Brain pericyte (primary cell): Measurements from ENCODE around the gene SCN5A.
"Not testable (repeated sequence)": the region's sequence is repeated elsewhere in the genome, so short reads cannot be mapped to it uniquely, and the experiment has no call there.

ENCODE experiments used
- DNase-seq: peaks from one replicate; pipeline ENCODE4 v3.0.0-alpha.2; 2012; ENCODE audit warnings: low read depth, low spot score

SCN5A gene

DNA sequence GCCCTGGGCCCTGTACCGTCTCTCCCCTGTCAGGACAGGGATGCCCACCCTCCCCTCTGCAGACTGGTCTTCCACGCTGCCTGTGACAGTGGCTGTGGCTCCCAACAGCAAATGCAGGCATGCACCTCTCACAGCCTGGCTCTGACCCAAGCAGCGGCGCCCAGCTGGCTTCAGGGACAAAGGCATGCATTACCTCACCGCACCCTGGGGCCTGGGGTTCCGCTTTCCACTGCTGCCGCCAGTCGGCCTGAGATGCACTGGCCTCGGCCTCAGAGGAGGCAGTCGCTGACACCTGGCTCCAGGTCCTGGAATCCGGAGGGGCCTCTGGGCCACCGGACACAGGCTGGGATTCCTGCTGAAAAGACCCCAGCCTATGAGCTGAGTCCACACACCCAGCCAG lies 70.3 kb downstream of the SCN5A start:
- no peak for DNase-seq

DNA sequence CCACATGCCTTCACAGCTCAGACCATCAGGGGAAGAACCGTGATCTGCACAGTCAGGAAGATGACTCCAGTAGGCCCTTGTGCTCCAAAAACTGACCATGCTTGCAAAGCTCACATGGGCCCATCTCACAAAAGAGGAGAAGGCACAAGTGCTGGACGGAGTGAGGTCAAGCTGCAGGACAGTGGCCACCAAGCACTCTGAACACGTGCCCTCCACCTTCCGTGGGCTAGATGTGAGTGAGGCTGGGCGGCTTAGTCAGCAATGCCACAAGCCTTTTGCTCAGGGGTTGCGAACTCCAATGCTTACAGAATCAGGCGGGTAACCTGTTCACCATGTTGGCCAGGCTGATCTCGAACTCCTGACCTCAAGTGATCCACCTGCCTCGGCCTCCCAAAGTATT lies 70.9 kb downstream of the SCN5A start:
- no peak for DNase-seq

DNA sequence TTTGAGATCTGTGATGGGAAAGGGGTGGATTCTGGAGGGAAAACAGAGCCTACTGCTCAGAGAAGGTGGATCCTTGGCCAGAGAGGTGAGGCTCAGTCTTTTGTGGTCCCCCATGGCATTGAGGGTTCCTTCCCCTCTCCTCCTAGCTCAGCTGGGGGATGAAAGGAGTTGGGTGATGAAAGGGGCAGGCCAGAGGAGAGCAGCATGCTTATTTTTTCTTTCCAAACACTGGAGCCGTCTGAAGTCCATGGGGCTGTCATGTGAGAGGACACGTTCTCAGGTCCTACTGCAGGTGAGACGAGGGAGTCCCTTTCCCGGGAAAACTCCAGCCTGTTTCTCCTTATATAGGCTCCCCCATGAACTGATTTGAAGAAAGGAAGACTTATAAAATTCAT lies 71.4 kb downstream of the SCN5A start:
- no peak for DNase-seq

DNA sequence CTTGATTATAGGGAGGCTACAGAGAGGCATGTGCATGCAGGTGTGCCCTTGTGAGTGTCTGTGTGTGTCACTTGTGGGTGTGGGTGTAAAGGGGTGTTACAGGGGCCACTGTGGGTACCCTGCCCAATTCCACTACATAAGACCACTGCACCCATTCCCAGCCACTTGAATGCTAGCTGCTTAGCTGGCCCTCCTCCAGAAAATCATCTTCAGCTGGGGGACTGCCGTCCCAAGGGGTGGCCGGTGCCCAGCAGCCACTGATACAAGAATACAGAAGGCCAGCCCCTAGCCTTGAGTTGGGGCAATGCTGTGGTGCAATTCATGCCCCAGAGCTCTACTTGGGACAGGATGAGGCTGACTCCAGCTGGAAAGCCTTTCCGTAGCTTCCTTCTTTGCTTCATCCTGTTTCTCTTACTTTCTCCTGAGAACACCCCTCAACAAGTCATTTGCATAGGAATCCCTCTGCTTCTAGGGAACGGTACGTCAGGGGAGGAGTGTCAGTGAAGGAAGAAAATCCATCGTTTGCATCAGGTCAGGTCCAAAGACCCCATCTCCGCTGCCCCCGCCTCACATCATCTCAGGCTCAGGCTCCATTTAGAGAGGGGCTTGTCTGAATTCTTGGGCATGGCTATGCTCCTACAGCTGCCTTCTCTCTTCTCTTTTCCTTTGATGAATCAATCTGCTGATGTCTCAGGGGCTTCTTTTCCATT lies 72.0 kb downstream of the SCN5A start:
- no peak for DNase-seq

DNA sequence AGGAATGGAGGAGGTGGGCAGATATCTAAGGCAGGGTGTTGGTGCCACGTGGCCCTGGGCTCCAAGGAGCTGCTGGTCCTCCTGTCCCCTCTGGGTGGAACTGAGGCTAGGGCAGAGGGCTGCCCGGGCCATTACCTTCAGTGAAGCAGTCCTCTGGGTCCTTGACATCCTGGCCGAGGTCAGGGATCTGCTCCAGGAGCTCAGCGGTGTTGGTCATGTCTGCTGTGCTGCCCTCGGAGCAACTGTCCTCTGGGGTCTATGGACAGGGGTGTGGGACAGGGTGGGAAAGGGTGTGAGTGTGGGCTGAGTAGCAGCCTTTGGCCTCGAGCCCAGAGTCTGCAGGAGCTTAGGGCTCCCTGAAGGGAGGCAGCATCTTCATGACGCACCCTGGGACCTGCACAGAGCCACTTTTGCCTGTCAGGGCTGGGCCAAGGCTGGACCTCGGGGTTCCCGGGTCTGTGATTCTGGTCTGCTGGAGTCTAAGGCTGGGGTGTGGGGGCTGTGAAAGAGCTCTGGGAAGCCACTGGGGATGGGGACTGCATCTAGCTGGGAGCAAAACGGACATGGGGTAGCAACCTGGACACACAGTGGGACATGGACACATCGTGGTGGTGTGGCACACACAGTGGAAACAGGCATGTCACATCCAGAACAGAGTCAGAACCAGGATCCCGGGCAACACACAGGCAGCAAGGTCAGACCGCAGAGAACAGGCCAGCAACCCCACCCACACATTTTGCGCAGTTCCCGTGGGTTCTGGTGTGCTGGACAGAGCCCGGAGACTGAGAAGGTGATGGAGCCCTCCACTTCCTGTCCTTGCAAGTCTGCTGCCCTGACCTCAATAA lies 72.7 kb downstream of the SCN5A start:
- DNase-seq: no peak

DNA sequence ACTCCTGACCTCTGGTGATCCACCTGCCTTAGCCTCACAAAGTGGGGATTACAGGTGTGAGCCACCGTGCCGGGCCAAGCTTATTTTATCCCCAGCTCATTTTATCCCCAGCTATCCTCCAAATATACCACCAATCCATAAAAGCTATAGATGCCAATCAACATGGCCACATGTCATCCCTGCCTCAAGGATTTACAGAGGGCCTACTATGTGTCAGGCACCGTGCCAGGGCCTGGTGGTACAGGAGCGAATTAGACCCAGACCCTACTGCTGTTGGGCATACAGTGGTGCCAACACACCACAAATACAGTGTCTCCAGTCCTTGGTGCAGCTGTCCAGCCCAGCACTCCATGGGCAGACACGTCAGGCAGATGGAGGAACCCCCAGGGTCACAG lies 73.4 kb downstream of the SCN5A start:
- DNase-seq: no peak

DNA sequence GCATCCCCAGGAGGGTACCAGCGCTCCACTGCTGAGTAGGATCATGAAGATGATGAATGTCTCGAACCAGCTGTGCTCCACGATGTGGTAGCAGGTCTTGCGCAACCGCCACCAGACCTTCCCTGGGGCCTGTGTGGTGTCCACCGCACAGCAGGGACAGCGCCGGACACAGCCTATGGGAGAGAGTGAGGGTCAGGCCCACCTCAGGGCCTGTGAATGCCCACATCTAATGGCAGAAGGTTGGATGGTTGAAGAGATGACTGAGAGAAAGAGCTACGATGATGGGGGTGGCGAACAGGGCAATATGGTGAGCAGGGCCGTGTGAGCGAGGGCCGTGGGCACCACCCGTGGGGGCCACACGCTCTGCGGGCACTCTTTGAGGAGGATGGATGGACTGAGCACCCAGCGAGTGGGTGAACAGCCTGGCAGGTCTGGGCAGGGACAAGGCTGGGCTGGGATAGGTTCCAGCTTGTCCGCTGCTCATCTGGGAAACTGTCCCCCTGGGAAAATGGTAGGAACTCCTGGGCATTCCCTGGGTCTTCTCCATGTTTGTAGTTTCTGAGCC lies 74.1 kb downstream of the SCN5A start:
- DNase-seq: no peak

DNA sequence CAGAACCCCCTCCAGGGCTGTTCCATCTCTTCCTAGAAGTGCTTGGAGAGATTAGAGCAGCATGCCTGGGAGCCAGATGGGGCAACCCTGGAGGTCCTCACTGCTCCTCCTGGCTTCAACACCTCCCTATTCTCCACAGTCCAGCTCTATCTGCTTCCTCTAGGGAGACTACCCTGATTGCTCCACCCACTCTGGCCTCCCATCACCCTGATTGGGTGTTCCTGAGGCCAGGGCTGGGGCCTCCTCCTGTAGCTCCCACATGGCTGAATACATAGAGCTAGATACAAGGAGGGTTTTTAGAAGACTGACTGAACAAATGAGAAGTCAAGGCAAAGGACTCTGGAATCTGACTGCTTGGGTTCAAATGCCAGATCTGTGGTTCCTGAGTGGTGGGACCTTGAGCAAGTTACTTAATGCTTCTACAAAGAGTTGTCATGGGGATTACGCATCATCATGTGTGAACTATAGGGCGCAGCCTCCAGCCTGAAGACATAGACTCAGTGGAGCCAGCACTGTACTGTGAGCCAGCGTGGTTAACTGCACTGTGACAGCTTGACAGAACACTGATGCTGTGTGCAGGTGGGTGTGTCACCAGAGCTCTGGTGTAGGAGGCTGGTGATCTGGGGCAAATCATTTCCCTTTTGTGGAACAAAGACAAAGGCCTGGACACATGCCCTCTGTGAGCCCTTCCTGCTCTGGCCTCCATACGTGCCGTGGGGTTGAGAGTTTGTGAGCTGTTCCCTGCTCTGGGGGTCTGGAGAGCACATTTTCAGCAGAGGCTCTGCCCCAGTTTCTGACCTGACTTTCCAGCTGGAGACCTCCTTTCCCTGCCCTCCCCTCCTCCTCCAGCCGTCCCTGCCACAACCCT lies 74.8 kb downstream of the SCN5A start:
- no peak for DNase-seq

DNA sequence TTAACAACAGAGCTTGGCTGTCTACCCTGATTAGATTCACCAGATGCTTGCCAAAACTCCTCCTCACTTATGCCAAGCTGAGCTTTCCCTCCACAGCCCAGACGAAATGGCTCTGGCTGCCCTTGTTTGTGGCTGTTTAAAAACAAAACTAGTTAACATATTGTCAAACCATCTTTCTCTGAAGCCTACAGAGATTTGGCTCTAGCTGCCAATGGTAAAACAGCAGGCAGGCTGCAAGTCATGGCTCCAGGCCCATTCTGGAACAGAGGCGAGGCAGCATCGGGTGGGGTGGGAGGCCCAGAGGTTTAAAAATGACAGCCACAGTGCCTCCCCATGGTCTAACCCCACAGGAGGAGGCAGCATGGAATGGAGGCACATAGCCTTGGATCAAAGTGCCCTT lies 75.9 kb downstream of the SCN5A start:
- DNase-seq: no peak

DNA sequence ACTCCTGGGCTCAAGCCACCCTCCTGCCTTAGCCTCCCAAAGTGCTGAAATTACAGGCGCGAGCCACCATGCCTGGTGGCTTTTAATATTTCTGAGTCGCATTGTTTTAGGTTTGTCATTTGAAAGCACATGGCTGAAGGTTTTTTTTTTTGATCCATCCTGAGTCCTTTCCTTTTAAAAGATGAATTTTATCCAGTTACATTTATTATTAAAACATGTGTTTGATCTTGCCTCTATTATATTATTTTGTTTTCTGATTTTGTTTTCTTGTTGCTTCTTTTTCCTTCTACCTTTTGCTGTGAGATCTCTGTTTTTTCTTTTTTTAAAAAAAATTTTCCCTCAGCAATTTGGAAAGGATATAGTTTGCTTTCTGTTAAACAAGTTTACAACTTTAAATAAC lies 76.4 kb downstream of the SCN5A start:
- DNase-seq: no peak

DNA sequence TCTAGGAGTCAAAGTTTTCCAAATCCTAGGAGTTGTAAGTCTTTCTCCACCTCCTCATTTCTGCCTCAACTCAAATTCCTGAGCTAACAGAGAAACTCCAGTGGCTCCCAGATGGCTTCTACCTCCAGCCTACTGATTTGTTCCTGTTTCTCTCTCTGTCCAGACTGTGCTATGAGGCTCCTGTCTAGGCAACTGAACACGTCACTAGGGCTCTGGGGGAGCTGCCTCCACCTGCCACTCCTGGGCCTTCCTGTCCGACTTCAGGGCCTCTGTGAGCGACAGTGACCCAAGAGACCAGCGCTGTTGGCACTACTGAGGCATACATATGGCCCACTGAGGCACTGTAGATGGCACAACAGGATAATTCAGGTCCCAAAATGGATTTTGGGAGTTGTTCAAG lies 82.0 kb downstream of the SCN5A start:
- DNase-seq: no peak

DNA sequence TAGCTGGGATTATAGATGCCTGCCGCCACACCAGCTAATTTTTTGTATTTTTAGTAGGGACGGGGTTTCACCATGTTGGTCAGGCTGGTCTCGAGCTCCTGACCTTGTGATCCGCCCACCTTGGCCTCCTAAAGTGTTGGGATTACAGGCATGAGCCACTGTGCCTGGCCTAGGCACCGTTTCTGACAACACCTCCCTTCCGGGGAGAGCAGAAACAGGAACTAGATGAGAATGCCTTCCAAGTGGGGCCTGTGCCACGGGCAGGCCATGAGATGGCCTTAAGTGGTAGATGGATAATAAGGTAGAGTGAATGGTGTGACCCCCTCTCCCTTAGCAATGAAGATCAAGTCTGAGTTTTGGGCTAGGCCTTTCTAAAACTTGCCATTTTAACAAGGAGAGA lies 82.7 kb downstream of the SCN5A start:
- not testable (repeated sequence) for DNase-seq

DNA sequence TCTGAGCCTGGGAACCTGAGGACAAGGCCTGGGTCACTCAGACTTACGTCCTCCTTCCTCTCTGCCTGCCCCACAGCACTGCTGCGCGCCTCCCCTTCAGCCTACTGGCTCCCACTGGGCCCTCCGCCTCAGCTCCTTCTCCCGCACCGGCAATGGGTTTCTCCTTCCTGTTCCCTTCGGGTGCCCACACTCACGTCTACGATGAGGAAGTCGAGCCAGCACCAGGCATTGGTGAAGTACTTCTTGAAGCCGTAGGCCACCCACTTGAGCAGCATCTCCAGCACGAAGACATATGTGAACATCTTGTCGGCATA lies 83.3 kb downstream of the SCN5A start:
- no peak for DNase-seq

DNA sequence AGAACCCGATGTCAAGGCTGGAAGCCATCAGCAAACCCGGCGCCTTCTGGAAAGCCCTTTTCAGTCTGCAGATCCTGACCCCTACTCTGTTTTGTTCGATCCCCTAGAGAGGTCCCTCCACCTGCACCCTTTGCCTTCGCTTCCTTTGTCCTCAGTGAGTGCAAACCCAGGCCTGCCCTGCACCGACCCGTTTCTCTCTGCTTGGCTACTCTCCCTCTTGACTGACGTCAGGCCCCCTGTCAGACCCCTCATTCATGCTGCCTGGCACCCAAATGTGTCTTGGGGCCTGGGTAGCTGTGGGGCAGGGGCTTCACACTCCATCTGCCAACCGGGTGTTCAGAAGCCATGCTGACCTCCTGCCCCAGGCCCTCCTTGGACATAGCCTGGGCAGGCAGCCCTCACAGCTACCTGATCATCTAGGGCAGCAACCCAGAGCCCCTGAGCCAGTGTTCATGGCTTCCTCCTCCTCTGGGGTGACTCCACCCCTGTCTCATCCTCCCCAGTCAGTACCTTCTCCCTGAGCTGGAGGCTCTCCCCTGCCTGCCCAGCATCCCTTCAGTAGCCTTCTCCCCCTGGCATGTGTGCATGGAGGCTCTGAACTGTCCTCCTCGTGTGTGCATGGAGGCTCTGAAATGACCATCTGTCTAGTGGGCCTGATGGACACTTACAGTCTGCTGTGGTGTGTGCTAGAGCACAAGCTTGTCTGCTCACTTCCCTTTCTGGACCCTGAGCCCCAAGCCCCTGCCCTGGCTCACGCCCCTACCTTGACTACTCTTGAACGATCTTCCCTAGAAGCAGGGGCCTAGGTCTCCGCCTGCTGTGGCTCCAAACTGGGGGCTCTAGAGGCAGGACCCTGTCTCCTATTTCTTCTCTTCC lies 83.9 kb downstream of the SCN5A start:
- DNase-seq: no peak

DNA sequence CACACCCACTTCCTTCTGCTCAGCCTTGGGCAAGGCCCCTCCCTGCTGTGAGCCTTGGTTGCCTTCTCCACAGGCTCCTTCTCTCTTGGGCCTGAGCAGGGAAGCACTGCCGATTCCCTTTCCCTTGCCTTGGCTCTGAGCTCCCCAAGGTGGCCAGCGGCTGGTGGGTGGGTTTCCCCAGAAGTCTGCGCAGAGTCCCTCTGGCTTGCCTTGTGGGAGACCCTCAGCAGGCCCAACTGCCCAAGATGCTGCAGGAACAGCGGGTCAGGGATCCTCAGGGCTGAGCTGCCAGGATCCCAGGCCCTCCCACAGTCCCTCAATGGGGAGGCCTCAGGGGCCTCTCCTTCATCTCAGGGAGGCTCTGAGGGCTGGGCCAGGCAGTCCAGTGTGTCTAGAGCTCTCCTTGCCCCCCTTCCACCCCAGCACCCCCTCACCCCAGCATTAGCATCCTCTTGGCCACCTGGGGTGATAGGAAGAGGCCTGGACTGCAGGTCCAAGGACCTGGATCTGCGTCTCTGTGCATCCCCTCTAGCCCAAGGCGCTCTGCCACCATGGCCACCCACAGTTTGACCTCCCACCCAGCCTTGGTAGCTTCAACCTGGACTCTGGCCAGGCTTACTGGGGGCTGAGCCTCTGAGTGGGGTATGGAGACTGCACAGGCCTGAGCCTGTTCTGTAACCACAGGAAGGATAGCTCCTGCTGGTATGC lies 84.7 kb downstream of the SCN5A start:
- DNase-seq: no peak

DNA sequence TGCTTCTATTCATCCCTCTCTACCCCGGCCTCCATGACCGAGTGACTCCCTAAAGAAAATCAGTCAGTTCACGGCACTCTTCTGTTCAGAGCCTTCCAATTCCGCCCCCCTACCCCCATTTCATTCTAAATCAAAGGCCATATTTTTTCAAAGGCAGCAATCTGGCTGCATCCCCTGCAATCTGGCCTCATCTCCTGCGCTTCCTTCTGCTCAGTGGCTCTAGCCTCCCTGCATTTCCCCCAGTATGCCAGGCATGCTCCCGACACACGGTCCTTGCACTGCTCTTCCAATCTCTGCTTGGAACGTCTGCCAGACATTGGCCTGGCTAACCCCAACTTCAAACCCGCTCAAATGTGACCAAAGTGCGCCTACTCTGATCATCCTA lies 85.6 kb downstream of the SCN5A start:
- DNase-seq: no peak

DNA sequence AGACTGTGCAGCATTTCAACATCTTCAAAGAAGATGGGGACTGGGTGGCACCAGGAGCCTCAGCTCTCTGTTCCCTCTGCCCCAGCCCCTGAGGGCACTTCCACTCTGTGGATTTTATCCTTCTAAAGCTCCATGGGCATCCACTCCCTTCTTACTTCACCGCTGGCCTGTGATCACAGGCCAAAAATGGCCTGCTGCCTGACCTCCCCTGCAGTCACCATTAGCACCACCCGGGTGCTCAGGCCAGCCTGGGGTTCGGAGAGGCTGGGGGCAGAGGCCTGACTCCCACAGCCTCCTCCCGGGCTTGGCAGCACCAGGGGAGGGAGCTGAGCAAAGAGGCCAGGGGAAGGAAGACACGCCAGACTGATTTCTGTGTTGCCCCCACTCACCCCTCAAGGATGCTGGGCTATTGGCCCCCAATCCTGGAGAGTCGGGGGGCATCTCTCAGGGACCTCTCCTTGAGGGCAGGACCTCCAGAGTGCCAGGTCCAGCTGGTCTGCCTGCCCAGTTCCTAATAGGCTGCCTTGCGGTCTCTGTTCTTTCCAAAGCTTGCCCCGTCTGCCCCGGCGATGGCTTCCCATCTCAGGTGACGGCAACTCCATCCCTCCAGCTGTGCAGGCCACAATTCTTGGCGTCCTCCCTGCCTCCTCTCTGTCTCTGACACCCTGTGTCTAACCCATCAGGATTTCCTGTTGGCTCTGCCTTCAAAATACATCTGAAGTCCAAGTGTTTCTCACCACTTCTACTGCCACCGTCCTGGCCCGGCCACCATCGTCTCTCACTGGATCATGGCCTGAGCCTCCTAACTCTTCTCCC lies 86.2 kb downstream of the SCN5A start:
- no peak for DNase-seq

DNA sequence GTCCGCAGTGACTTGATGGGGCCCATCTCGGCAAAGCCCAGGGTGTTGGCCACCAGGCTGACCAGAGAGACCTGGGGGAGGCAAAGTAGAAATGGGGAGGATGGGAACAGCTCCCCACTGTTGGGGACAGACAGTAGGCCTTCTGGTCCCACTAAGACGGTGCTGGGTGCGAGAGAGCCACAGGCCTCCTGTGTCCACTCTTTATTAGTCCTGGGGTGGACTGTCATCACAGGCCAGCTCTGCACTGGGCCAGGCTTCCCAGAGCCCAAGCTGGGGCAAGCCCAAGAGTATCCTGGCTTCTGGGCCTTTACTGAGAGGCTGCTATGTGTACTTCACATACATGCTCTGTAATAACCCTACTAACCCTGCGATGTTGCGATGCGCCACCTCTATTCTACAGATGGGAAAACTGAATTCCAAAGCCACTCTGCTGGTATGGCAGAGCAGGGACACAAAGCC lies 87.0 kb downstream of the SCN5A start:
- no peak for DNase-seq

DNA sequence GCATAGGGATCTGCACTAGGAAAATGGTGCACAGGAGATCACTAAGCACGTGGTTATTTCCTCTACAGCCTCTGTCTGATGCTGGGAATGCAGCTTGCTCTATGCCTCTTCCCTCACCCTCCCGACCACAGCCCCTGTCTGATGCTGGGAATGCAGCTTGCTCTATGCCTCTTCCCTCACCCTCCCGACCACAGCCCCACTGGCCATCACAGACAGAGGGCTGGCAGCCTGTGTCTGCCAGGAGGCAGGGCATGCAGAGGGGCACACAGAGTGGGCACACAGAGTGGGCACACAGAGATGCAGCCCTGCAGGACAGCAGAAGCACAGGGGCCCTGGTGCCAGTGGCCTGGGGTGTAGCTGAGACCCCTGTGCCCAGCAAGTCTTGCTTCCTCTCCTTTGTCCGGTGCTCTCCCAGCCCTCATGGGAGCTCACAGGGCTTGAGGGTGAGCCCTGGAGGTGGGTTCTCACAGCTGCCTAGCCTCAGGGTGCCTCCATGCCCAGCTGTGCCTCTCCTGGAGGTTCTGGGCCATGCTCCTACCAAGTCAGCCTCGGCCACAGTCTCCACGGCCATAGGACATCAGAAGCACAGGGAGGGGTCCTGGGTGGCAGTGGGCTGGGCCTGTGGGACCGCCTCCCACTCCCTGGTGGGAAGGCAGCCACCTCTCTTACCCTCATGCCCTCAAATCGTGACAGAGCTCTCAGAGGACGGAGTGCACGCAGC lies 87.6 kb downstream of the SCN5A start:
- DNase-seq: no peak
